ENCODE results near the gene RPL13. TPM values are rescaled to one million over a fixed set of nuclear protein-coding genes. Genes with fewer than 3 reads are reported as not detected.
A peak's percentile ranks its signal among the peaks of the same experiment; 100 is the strongest.

The RPL13 gene
- total and polyA plus RNA-seq, 2 of the 8 experiments (the other 6 are each of a cell fraction or from before 2014, with no cell fraction given) = 2,162 to 7,384 TPM

- no peak within 1 kb of the TSS for H4K5ac ChIP-seq (ENCODE audit: insufficient read length, low read depth, low read length)
- H3K14ac ChIP-seq (ENCODE audit: insufficient read length) = no peak within 1 kb of the TSS
- H2AK5ac ChIP-seq (ENCODE audit: low read depth, low read length) = no peak within 1 kb of the TSS
- no peak within 1 kb of the TSS for H2BK15ac ChIP-seq (ENCODE audit: low read length)
- H3K4me3 ChIP-seq (ENCODE audit: extremely low read depth in 1 of 4, insufficient read depth in 2 of 4, low read depth in 3 of 4, low read length in 4 of 4) = no peak within 1 kb of the TSS
- H2BK5ac ChIP-seq (ENCODE audit: low read depth, low read length) = no peak within 1 kb of the TSS
- peak within 1 kb of the TSS; percentile 57 for H4K8ac ChIP-seq (ENCODE audit: extremely low read depth, insufficient read depth, low read length)
- H2AFZ ChIP-seq (ENCODE audit: low read length) = peak within 1 kb of the TSS; percentile 19; the same call in 1 of the 2 replicates
- no peak within 1 kb of the TSS for H2BK120ac ChIP-seq (replicated peaks; ENCODE audit: low read depth, low read length)
- peaks cover 0 to 7% (median 2%) of the 10 kb centered on the region in 4 experiments; a peak in 3 of 7 replicates for H3K4me1 ChIP-seq (replicated peaks in 1 of 4; ENCODE audit: control insufficient read depth in 3 of 4, insufficient read depth in 4 of 4, low read length in 3 of 4)
- H3K4me2 ChIP-seq (ENCODE audit: insufficient read depth in 1 of 2, low read depth in 2 of 2, low read length in 2 of 2) = no peak within 1 kb of the TSS
- H3K9me3 ChIP-seq (ENCODE audit: insufficient read depth in 2 of 2, low read depth in 1 of 2, low read length in 1 of 2) = no peaks in the 10 kb centered on the region
- FAIRE-seq (no peak), DNase-seq (ENCODE audit: low read depth in 1 of 2, low spot score in 2 of 2) (peak in 1 of 2 experiments; percentile 61)
- TF ChIP-seq POLR2A (IDR thresholded peaks at IDR 0.05; ENCODE audit: control extremely low read depth in 1 of 2, low read depth in 2 of 2, low read length in 2 of 2) (no peak), ZNF274 (IDR thresholded peaks at IDR 0.05; ENCODE audit: borderline replicate concordance, extremely low read depth, low read length) (no peak), EGR1 (IDR thresholded peaks at IDR 0.05; ENCODE audit: borderline replicate concordance, low read depth, low read length) (0 out of 2 replicates have a peak, but pooled peaks have one; percentile 14), RAD21 (IDR thresholded peaks at IDR 0.05 in 1 of 2, conservative IDR thresholded peaks at IDR 0.05 in 1 of 2; ENCODE audit: low read depth in 2 of 2, low read length in 2 of 2) (no peak), TBP (IDR thresholded peaks at IDR 0.05; ENCODE audit: low read depth, low read length) (no peak), CBX5 (IDR thresholded peaks at IDR 0.05; ENCODE audit: low read depth, low read length) (no peak), RBBP5 (IDR thresholded peaks at IDR 0.05; ENCODE audit: borderline replicate concordance, low read depth, low read length) (no peak), TAF7 (optimal IDR thresholded peaks at IDR 0.05; ENCODE audit: borderline replicate concordance, low read depth, low read length) (no peak)
- no peaks in the 10 kb centered on the region for H3K79me2 ChIP-seq (ENCODE audit: control insufficient read depth in 1 of 2, insufficient read depth in 2 of 2, low read length in 2 of 2)
- no peak within 1 kb of the TSS; the same call in 1 of the 2 replicates for H3K18ac ChIP-seq (ENCODE audit: extremely low read depth, low read length)
- H3K56ac ChIP-seq (replicated peaks; ENCODE audit: insufficient read length, low read depth, low read length) = peak within 1 kb of the TSS; percentile 53
- H2BK12ac ChIP-seq (ENCODE audit: low read depth, low read length) = peak within 1 kb of the TSS; percentile 75; the same call in 1 of the 2 replicates
- peak within 1 kb of the TSS; percentile 69 for H3K4ac ChIP-seq (replicated peaks; ENCODE audit: insufficient read length, low read depth, low read length)
- ChIA-PET CTCF (ENCODE audit: partially characterized antibody) (interaction anchor here (0.6 to 5.1 kb wide), 8 partner anchors 12 to 55 kb away, joined by 3 to 56 read pairs (median 23); no protein-coding TSS in a partner anchor), POLR2A (ENCODE audit: partially characterized antibody) (interaction anchor here (0.9 to 3.2 kb wide), 6 partner anchors 10 to 324 kb away, joined by 3 to 10 read pairs (median 5); no protein-coding TSS in a partner anchor)
- H3K27me3 ChIP-seq (replicated peaks in 1 of 4; ENCODE audit: control insufficient read depth in 3 of 4, extremely low read depth in 1 of 4, insufficient read depth in 3 of 4, low read length in 3 of 4) = no peaks in the 10 kb centered on the region; a peak in 2 of 7 replicates
- H3K36me3 ChIP-seq (ENCODE audit: control insufficient read depth in 2 of 4, insufficient read depth in 4 of 4, low read length in 3 of 4) = no peaks in the 10 kb centered on the region
- no peak within 1 kb of the TSS for H3K27ac ChIP-seq (ENCODE audit: low read depth, low read length)
- peak within 1 kb of the TSS; percentile 3 for H4K91ac ChIP-seq (replicated peaks; ENCODE audit: insufficient read length, low read length)
- no peaks in the 10 kb centered on the region; the same call in 1 of the 2 replicates for H3K79me1 ChIP-seq (ENCODE audit: low read depth, low read length)
- no peak within 1 kb of the TSS; a peak in 1 of 7 replicates for H3K9ac ChIP-seq (replicated peaks in 1 of 4; ENCODE audit: extremely low read depth in 1 of 4, low read depth in 3 of 4, low read length in 3 of 4)
- no peaks in the 10 kb centered on the region for H4K20me1 ChIP-seq (replicated peaks in 1 of 2; ENCODE audit: control insufficient read depth in 1 of 2, insufficient read depth in 2 of 2, low read length in 2 of 2)
- H3K23ac ChIP-seq (ENCODE audit: insufficient read length) = no peak within 1 kb of the TSS
- WGBS, 2 experiments (ENCODE audit: extremely low coverage in 1 of 2, insufficient coverage in 1 of 2, insufficient read length in 1 of 2, insufficient replicate concordance in 2 of 2, low coverage in 1 of 2, low lambda C conversion rate in 2 of 2, missing lambda C conversion rate in 1 of 2) = 85% methylated on average over 17 of the region's 19 CpGs; no CpG with 5 or more reads in 1 of the 2 experiments
- H3K23me2 ChIP-seq (ENCODE audit: low read depth, low read length) = no peaks in the 10 kb centered on the region
- H2BK20ac ChIP-seq (ENCODE audit: low read length) = no peak within 1 kb of the TSS
Observed at GRCh38 chr16:89613231-89613953, 52.9 kb downstream of the RPL13 start, which contains the start of gene DPEP1. TSS of gene DPEP1 (plus strand) at chr16:89613642. CDS start at chr16:89630411, 16,769 bp downstream.

All from H1 (cell line).